Smooth muscle cell (in vitro differentiated cells): ENCODE data around the gene RAD51D. TPM values are rescaled to one million over a fixed set of nuclear protein-coding genes. Genes with fewer than 3 reads are reported as not detected.

Experiments used
- DNase-seq: peaks from one replicate; lab custom pipeline; 2025; ENCODE audit not compliant: unreplicated experiment; lab: John Stamatoyannopoulos, UW
- H2AFZ ChIP-seq: fragments of 200-600 bp; sonication (generic); 2 replicates; pipeline ENCODE4 v1.6.0; 2016; ENCODE audit warnings: antibody characterized with exemption, low read depth, mild to moderate bottlenecking
- H3F3A ChIP-seq: fragments of 200-600 bp; sonication (generic); 2 replicates; pipeline ENCODE4 v1.6.0; 2017; ENCODE audit warnings: antibody characterized with exemption, low read depth
- H3K27ac ChIP-seq: fragments of 200-600 bp; sonication (generic); 2 replicates; pipeline ENCODE4 v1.5.1; 2016; ENCODE audit warnings: low read depth, mild to moderate bottlenecking
- H3K27me3 ChIP-seq: fragments of 200-600 bp; sonication (generic); 2 replicates; pipeline ENCODE4 v1.6.1; 2016; ENCODE audit warnings: low read depth, mild to moderate bottlenecking
- H3K36me3 ChIP-seq: fragments of 200-600 bp; sonication (generic); 2 replicates; pipeline ENCODE4 v1.5.1; 2016; ENCODE audit warnings: low read depth
- H3K4me1 ChIP-seq: fragments of 200-600 bp; sonication (generic); 2 replicates; pipeline ENCODE4 v1.5.1; 2016; ENCODE audit warnings: low read depth
- H3K4me2 ChIP-seq: fragments of 200-600 bp; sonication (generic); 2 replicates; pipeline ENCODE4 v1.6.0; 2016; ENCODE audit warnings: mild to moderate bottlenecking
- H3K4me3 ChIP-seq: fragments of 200-600 bp; sonication (generic); 2 replicates; pipeline ENCODE4 v1.5.1; 2016; ENCODE audit warnings: mild to moderate bottlenecking
- H3K79me2 ChIP-seq: fragments of 200-600 bp; sonication (generic); 2 replicates; pipeline ENCODE4 v1.6.0; 2016; ENCODE audit warnings: low read depth, mild to moderate bottlenecking
- H3K9ac ChIP-seq: fragments of 200-600 bp; sonication (generic); 2 replicates; pipeline ENCODE4 v1.6.0; 2016; ENCODE audit warnings: low read depth
- H3K9me3 ChIP-seq: fragments of 200-600 bp; sonication (generic); replicated peaks from 2 replicates; pipeline ENCODE4 v1.5.1; 2016; ENCODE audit warnings: low read depth
- H4K20me1 ChIP-seq: fragments of 200-600 bp; sonication (generic); 2 replicates; pipeline ENCODE4 v1.6.0; 2016; ENCODE audit warnings: low read depth
- WGBS: methylation state at CpG from one replicate; pipeline ENCODE4 v1.1.7; 2016; ENCODE audit warnings: low lambda C conversion rate; 5-methylcytosine and 5-hydroxymethylcytosine counted together
- polyA plus RNA-seq: library from polyadenylated mRNA; unstranded; fragments of >200 nt; fragmentation: Nextera tagmentation; extraction: Ambion mirVana; gene quantifications from 2 replicates; pipeline ENCODE4 v1.2.1, GENCODE V29; 2016
- total RNA-seq: library from RNA; depleted of rRNA; stranded (reverse); fragments of >200 nt; gene quantifications from 2 replicates; pipeline ENCODE4 v1.2.3, GENCODE V29; 2014
- TF ChIP-seq, protein P1 (sequence below): fragments of 200-600 bp; sonication (generic); IDR thresholded peaks from 2 replicates; pipeline ENCODE4 v1.5.1; 2017; ENCODE audit warnings: borderline replicate concordance, mild to moderate bottlenecking, antibody characterized with exemption; ENCODE audit not compliant: insufficient read depth, poor library complexity, severe bottlenecking

The RAD51D gene
- total RNA-seq (1.4 and 1.7 TPM in 2 replicates), polyA plus RNA-seq (2.0 and 5.5 TPM in 2 replicates)

DNA sequence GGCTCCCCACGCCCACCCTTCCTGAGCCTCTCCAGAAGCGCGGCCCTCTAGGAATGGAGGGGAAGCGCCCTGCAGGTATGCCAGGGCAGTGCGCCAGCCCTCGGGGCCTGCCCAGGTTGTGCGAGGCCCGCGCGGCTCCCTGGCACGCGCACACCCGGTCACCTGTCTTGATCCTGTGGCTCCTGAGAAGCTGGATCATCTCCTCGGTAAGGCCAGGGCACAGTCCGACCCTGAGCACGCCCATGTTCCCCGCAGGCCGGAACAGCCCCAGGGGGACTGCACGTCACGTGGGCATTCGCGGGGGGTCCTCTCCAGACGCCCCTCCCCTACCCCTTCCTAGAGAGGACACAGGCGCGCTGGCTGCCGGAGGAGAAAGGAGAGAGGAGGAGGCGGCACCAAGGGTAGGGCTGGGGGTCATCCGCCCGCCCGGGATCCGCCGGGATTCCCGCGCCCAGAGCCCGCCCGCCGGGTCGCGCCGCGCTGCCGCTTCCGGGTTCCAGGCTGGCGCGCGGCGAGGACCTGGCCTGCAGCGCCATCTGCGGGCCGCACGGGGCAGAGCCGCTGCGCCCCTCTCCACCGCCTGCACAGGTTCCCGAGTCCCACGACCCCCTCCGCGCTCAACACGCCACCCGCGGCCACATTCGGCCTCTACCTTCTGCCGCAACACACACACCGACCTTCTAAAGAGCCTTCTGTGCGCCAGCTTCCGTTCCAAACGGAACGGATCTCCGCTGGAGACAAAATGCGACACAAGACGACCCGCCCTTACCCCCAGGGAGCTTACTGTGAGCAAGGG lies at the start of gene RAD51D:
TSS of gene RAD51D (minus strand) at position 491 of the 796 bp plus-strand sequence. CDS start at position 244, 247 bp downstream.
- Histone ChIP-seq H3K27ac (no peak within 1 kb of the TSS), H3K36me3 (no peaks in the 10 kb centered on the region), H3K4me2 (peak within 1 kb of the TSS; percentile 95), H2AFZ (peak within 1 kb of the TSS; percentile 96), H3K79me2 (peaks cover 7% of the 10 kb centered on the region), H3K4me3 (peak within 1 kb of the TSS; percentile 94), H4K20me1 (no peaks in the 10 kb centered on the region), H3K27me3 (peaks cover 5% of the 10 kb centered on the region), H3K9ac (peak within 1 kb of the TSS; percentile 60), H3K4me1 (peaks cover 7% of the 10 kb centered on the region), H3K9me3 (no peaks in the 10 kb centered on the region), H3F3A (no peaks in the 10 kb centered on the region)
- peak; percentile 37 for DNase-seq
- 1% methylated on average over 56 of the region's 72 CpGs for WGBS
- TF ChIP-seq, protein P1, sequence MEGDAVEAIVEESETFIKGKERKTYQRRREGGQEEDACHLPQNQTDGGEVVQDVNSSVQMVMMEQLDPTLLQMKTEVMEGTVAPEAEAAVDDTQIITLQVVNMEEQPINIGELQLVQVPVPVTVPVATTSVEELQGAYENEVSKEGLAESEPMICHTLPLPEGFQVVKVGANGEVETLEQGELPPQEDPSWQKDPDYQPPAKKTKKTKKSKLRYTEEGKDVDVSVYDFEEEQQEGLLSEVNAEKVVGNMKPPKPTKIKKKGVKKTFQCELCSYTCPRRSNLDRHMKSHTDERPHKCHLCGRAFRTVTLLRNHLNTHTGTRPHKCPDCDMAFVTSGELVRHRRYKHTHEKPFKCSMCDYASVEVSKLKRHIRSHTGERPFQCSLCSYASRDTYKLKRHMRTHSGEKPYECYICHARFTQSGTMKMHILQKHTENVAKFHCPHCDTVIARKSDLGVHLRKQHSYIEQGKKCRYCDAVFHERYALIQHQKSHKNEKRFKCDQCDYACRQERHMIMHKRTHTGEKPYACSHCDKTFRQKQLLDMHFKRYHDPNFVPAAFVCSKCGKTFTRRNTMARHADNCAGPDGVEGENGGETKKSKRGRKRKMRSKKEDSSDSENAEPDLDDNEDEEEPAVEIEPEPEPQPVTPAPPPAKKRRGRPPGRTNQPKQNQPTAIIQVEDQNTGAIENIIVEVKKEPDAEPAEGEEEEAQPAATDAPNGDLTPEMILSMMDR, result peak; percentile 95

DNA sequence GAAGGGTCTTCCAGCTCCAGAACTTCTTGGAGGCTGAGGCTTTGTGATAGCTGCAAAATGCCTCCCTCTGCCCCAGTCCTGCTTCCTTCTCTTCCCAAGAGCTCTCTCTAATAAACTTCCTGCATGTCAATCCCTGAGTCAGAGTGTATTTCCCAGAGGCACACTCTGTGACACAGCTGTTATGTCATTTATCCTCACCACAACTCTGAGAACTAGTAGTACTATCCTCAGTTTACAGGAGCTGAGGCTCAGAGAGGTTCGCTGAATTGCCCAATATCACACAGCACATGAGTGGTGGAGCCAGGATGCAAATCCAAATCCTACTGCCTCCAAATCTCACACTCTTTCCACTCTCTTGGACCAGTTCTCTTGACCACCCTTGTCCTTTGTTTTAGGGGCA lies 48.0 kb upstream of the RAD51D start:
- Histone ChIP-seq H3F3A (no peaks in the 10 kb centered on the region), H2AFZ (no peak overlapping the region), H4K20me1 (no peaks in the 10 kb centered on the region), H3K9ac (no peak overlapping the region), H3K9me3 (no peaks in the 10 kb centered on the region), H3K27ac (no peak overlapping the region), H3K4me2 (no peak overlapping the region), H3K27me3 (no peaks in the 10 kb centered on the region), H3K4me1 (no peaks in the 10 kb centered on the region), H3K79me2 (no peaks in the 10 kb centered on the region), H3K36me3 (no peaks in the 10 kb centered on the region), H3K4me3 (no peak overlapping the region)
- TF ChIP-seq, protein P1, result no peak
- no peak for DNase-seq
- 86% methylated on average over 1 of the region's 1 CpG for WGBS

DNA sequence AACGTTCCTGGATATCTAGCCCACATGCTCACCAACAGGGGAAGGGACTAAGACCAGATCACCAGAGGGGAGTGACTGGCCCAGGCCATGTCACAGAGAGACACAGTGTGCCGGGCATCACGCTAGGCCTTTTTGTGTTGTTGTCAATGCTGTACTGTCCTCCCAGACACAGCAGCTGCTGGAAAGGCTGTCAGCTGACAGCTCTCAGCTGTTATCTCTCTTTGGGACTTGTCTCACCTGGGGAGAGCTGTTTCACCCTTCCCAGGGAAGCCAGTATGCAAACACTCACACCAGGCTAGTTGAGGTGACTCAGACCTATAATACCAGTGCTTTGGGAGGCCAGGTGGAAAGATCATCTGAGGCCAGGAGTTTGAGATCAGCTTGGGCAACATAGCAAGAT lies 47.4 kb upstream of the RAD51D start:
- no peak for DNase-seq
- Histone ChIP-seq H3K79me2 (no peaks in the 10 kb centered on the region), H3K9ac (no peak overlapping the region), H3K27ac (no peak overlapping the region), H3K27me3 (no peaks in the 10 kb centered on the region), H3K36me3 (no peaks in the 10 kb centered on the region), H4K20me1 (no peaks in the 10 kb centered on the region), H3K4me3 (no peak overlapping the region), H3K4me2 (no peak overlapping the region), H3K4me1 (no peaks in the 10 kb centered on the region), H3F3A (no peaks in the 10 kb centered on the region), H3K9me3 (no peaks in the 10 kb centered on the region), H2AFZ (no peak overlapping the region)
- 87% methylated on average over 3 of the region's 3 CpGs for WGBS
- TF ChIP-seq, protein P1, result no peak

DNA sequence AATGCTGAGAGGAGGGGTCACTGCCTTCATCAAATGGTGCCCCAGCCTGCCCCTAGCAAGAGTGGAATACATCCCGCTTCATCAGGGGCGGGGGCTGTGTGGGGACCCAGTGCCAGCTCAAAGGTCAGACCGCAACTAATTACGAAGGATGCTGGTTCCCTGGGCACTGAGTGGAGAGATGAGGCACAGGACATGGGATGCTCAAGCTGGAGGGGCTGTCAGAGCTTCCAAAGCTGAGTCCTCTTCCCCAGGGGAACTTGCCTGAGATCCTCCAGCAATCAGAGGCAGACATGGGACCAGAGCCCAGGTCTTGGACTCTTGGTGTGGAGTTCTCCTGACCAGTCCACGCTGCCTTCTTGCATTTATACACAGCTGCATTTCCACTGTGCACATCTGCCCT lies 46.9 kb upstream of the RAD51D start:
- no peak overlapping the region for H3K9ac ChIP-seq
- no peak overlapping the region for H3K27ac ChIP-seq
- no peak overlapping the region for H3K4me3 ChIP-seq
- TF ChIP-seq, protein P1, result no peak
- H2AFZ ChIP-seq, result no peak overlapping the region
- H3K4me1 ChIP-seq, result no peaks in the 10 kb centered on the region
- H3F3A ChIP-seq, result no peaks in the 10 kb centered on the region
- no peaks in the 10 kb centered on the region for H4K20me1 ChIP-seq
- H3K36me3 ChIP-seq, result no peaks in the 10 kb centered on the region
- 90% methylated on average over 5 of the region's 5 CpGs for WGBS
- no peaks in the 10 kb centered on the region for H3K9me3 ChIP-seq
- H3K4me2 ChIP-seq, result no peak overlapping the region
- no peaks in the 10 kb centered on the region for H3K79me2 ChIP-seq
- H3K27me3 ChIP-seq, result no peaks in the 10 kb centered on the region
- DNase-seq, result no peak
